ENCODE data around the gene ELN.

Gene ELN

GRCh38 chr7:74084722-74085578 is 57.0 kb downstream of the ELN start:
- in situ Hi-C loops (cut with HindIII; ENCODE audit: low sequenced_read_pairs): loop anchor here (25.0 kb wide), 1 partner anchor 102 kb away; no protein-coding TSS in a partner anchor

- in situ Hi-C loops (cut with HindIII; ENCODE audit: low sequenced_read_pairs): loop anchor here (25.0 kb wide), 1 partner anchor 99 kb away; no protein-coding TSS in a partner anchor
These were observed 59.9 kb downstream of the ELN start for GRCh38 chr7:74087791-74088453.

DNA sequence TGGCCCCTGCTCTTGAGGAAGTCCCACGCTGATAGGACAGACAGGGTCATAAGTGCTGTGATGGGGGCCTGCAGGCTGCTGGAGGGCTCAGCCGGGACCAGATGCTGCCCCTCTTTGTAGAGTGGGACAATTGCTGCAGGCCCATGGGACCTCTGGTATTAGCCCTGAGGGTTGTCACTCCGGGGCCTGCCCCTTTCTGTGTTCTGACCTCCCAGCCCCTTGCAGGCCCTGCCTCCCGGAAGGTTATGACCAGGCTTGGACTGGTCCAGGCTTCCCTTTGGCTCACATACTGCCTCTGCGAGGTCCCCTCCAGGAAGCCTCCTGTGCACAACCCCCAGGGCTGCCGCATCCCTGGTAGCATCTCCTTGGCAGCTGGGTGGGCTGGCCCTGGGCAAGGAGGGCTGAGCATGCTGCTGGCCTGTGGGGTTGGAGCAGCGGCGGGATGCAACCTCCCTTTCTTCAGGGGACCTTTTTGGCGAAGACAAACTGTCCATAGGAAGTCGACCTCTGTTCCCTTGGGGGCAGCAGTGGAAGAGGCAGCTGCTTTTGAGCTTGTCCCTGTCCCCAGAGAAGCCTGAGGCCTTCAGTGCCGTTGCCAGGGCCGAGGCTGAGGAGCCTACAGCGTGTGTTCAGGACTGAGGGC is 64.5 kb downstream of the ELN start:
- in situ Hi-C loops (cut with HindIII; ENCODE audit: low sequenced_read_pairs): loop anchor here (25.0 kb wide), 1 partner anchor 95 kb away; no protein-coding TSS in a partner anchor

DNA sequence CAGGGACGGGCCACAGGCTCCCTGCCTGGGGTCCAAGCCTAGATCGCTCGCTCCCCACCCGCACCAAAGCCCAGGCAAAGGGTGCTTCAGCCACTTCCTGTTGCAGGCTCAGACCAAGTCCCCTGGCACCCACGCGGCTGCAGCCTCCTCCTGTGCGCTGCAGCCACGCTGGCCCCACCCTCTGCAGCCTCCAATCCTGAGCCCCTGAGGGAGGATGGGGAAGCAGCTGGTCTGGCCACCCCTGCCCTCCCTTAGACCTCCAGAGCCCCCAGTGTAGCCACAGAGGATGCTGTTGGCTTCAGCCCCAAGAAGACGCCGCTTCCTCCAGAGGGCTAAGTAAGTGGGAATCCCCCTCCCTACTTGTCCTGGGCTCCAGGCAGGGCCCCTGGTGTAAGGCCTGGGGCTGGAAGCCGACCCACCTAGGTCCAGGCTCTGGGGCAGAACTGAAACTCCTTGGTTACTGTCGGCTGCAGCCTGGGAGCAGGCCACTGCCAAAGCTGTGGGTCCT is 65.0 kb downstream of the ELN start:
- in situ Hi-C loops (cut with HindIII; ENCODE audit: low sequenced_read_pairs): loop anchor here (25.0 kb wide), 1 partner anchor 94 kb away; no protein-coding TSS in a partner anchor

- in situ Hi-C loops (cut with HindIII; ENCODE audit: low sequenced_read_pairs): loop anchor here (25.0 kb wide), 1 partner anchor 94 kb away; no protein-coding TSS in a partner anchor
These were observed 65.8 kb downstream of the ELN start for GRCh38 chr7:74093671-74094223.

DNA sequence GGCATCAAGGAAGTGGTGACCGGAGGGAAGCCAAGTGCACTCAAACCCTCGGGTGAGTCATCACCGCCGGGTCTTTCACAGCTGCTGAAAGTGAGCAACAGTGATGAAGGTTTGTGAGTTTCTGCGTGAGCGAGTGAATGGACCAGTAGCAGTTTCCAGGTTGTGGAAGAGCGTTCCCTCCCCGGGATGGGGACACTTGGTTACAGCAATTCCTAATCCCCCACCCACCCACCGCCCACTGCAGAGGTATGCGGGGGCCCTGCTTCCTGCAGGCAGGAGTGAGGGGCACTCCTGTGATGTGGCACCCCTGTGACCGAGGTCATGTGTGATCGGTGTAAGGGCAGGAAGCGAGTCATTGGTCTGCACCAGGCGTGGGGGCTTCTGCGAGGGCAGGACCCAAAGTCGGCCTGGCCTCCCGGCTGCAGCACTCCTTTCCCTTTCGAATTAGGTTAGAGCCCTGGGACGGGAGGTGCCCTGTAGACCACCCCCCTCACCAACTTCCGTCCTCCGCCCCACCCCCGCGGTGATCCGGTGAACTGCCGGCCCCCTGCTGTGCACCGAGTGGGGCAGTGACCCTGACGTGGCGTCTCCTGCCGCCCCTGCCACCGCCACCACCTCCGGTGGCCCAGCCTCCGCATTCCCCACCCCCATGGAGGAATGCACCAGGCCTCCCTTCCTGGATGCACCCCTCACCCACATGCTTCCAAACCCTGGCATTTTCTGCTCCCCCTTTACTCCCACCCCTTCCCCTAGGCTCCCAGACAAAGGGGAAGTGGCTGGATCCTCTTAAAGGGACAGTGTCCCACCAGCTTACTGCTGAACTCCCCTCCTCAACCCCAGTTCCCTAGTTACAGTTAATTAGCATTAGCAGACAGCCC is 66.5 kb downstream of the ELN start:
- in situ Hi-C loops (cut with HindIII; ENCODE audit: low sequenced_read_pairs): loop anchor here (25.0 kb wide), 1 partner anchor 93 kb away; no protein-coding TSS in a partner anchor

- in situ Hi-C loops (cut with HindIII; ENCODE audit: low sequenced_read_pairs): loop anchor here (25.0 kb wide), 1 partner anchor 92 kb away; no protein-coding TSS in a partner anchor
These were observed 67.2 kb downstream of the ELN start for GRCh38 chr7:74095135-74095534.

- in situ Hi-C loops (cut with HindIII; ENCODE audit: low sequenced_read_pairs): loop anchor here (25.0 kb wide), 1 partner anchor 89 kb away; no protein-coding TSS in a partner anchor
These were observed 70.1 kb downstream of the ELN start for GRCh38 chr7:74097937-74098614.

DNA sequence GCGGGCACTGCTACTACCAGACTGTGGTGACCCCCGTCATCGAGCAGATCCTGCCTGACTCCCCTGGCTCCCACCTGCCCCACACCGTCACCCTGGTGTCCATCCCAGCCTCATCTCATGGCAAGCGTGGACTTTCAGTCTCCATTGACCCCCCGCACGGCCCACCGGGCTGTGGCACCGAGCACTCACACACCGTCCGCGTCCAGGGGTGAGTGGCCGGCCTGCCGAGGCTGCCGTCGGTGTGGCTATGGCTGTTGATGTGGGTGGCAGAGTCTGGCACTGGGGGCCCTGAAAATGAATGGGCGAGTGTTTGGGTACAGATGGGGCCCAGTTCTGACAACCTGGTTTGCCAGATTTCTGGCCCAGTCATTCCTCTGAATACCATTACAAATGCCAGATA is 71.1 kb downstream of the ELN start:
- in situ Hi-C loops (cut with HindIII; ENCODE audit: low sequenced_read_pairs): loop anchor here (25.0 kb wide), 1 partner anchor 88 kb away; no protein-coding TSS in a partner anchor

DNA sequence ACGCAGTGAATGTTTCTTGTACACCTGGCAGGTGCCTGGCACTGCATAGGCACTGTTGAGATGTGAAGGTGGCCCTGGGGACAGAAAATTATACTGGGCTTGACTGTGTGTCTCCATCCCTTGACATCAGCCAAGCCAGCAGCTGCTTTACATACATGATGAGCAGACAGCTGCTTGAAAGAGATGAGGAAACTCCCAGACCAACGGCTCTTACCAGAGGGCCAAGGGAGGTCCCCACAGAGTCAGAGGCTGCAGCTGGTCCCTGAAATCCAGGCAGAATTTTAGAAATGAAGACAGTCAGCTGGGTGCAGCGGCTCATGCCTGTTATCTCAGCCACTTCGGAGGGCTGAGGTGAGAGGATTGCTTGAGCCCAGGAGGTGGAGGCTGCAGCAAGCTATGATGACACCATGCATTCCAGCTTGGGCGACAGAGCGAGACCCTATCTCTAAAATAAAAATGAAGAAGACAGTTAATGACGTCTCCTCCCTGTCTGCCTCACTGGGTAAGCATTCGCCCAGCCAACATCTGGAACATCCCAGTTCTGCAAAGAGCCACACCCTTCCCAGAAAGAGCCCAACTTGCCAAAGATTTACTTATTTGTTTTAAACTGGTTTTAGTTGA is 73.2 kb downstream of the ELN start:
- in situ Hi-C loops (cut with HindIII; ENCODE audit: low sequenced_read_pairs): no loop called here

DNA sequence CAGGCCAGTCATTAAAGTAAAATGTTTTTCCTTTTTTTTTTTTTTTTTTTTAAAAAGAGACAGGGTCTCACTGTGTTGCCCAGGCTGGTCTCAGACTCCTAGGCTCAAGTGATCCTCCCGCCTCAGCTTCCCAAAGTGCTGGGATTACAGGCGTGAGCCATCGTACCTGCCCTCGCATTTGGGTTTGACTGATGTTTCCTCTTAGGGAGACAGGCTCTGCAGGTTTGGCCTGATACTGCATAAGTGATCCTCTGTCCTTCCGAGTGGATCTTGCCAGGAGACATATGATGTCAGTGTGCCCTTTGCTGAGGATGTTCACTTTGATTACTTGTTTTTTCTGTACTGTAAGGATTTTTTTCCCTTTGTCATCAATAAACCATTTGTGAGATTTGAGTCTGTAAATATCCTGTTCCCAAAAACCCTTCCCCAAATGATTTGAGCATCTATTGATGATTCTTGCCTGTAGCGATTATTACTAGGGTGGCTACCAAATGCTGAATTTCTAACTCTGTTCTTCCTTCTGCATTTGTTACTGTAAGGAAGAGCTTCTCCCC is 75.3 kb downstream of the ELN start:
- in situ Hi-C loops (cut with HindIII; ENCODE audit: low sequenced_read_pairs): no loop called here

GRCh38 chr7:74104702-74105101 is 76.7 kb downstream of the ELN start:
- in situ Hi-C loops (cut with HindIII; ENCODE audit: low sequenced_read_pairs): no loop called here

- in situ Hi-C loops (cut with HindIII; ENCODE audit: low sequenced_read_pairs): no loop called here
These were observed 78.0 kb downstream of the ELN start for GRCh38 chr7:74105992-74106391.

- in situ Hi-C loops (cut with HindIII; ENCODE audit: low sequenced_read_pairs): no loop called here
These were observed 78.9 kb downstream of the ELN start for GRCh38 chr7:74106846-74107245.

GRCh38 chr7:74115326-74115725 is 87.4 kb downstream of the ELN start:
- in situ Hi-C loops (cut with HindIII; ENCODE audit: low sequenced_read_pairs): no loop called here

- in situ Hi-C loops (cut with HindIII; ENCODE audit: low sequenced_read_pairs): no loop called here
These were observed 88.4 kb downstream of the ELN start for GRCh38 chr7:74116356-74116755.

Measured in DLD1 (cell line).